Esophagus squamous epithelium (tissue), 4 donors: Measurements from ENCODE around the gene NAA80.

ENCODE experiments used
- CTCF ChIP-seq, 6 experiments: fragments of 450-650 bp in 4 of 6; fragments of 200-600 bp in 2 of 6; sonication (generic) in 2 of 6; IDR thresholded peaks; one replicate each; pipeline ENCODE4 v1.5.1; 2016 to 2019; ENCODE audit warnings: antibody characterized with exemption in 6 of 6, mild to moderate bottlenecking in 4 of 6, moderate library complexity in 4 of 6
- POLR2A ChIP-seq, 4 donors: fragments of 450-650 bp; IDR thresholded peaks; one replicate each; pipeline ENCODE4 v1.6.1; 2017; ENCODE audit warnings: antibody characterized with exemption in 4 of 4, mild to moderate bottlenecking in 4 of 4, moderate library complexity in 3 of 4

GRCh38 chr3:50341537-50341936, 42.3 kb upstream of the NAA80 start:
- TF ChIP-seq POLR2A (IDR thresholded peaks at IDR 0.05) (no peak), CTCF (IDR thresholded peaks at IDR 0.05) (no peak)
